Endothelial cell of umbilical vein (primary cell): ENCODE data around the gene UBXN11. TPM values are rescaled to one million over a fixed set of nuclear protein-coding genes. Genes with fewer than 3 reads are reported as not detected.

Experiments
- BruUV-seq: library from RNA; stranded (reverse); fragments of 400-500 nt; replicated peaks from 2 replicates; lab custom pipeline; 2021; lab: Mats Ljungman, UMichigan
- CTCF ChIA-PET: fragments of 300-600, 350-600 bp; sonication (Branson Sonifier 250); formaldehyde crosslinking; loops from one replicate; lab custom pipeline; 2021; ENCODE audit warnings: antibody characterized with exemption, inconsistent platforms; lab: Charles Lee
- POLR2A ChIA-PET: fragments of 300-600, 350-600 bp; sonication (Branson Sonifier 250); formaldehyde crosslinking; loops from one replicate; lab custom pipeline; 2021; ENCODE audit warnings: antibody characterized with exemption, inconsistent platforms; lab: Charles Lee
- DNase-seq: peaks from one replicate; pipeline ENCODE4 v3.0.0-alpha.2; 2011; ENCODE audit warnings: low read depth, low spot score
- FAIRE-seq: peaks from 2 replicates; lab custom pipeline; 2011; peaks lifted over from hg19 to GRCh38; lab: Jason Lieb, UNC
- H2AFZ ChIP-seq: 2 replicates; pipeline ENCODE4 v1.6.0; 2012; ENCODE audit warnings: low read depth, low read length, control low read depth, inconsistent platforms
- H3K27ac ChIP-seq: 2 replicates; pipeline ENCODE4 v1.5.1; 2011; ENCODE audit warnings: low read depth, mild to moderate bottlenecking, control low read depth, low read length, moderate library complexity; ENCODE audit not compliant: insufficient read depth
- H3K27me3 ChIP-seq, 2 experiments: 2 replicates each; pipeline versions ENCODE4 v1.6.0 to v1.6.1; 2011; ENCODE audit warnings: low read length in 2 of 2, mixed read lengths in 1 of 2; ENCODE audit not compliant: control insufficient read depth in 2 of 2, insufficient read depth in 2 of 2
- H3K36me3 ChIP-seq, 2 experiments: 2 replicates in 1 of 2; 3 replicates in 1 of 2; pipeline ENCODE4 v1.5.1; 2011; ENCODE audit warnings: low read length in 2 of 2, mild to moderate bottlenecking in 1 of 2, moderate library complexity in 1 of 2; ENCODE audit not compliant: control insufficient read depth in 2 of 2, insufficient read depth in 2 of 2; ENCODE audit errors: extremely low read depth in 1 of 2
- H3K4me1 ChIP-seq: 3 replicates; pipeline ENCODE4 v1.5.1; 2011; ENCODE audit warnings: mild to moderate bottlenecking, low read length; ENCODE audit not compliant: control insufficient read depth, insufficient read depth; ENCODE audit errors: extremely low read depth
- H3K4me2 ChIP-seq: 2 replicates; pipeline ENCODE4 v1.6.1; 2011; ENCODE audit warnings: low read length, control low read depth, mixed read lengths; ENCODE audit not compliant: insufficient read depth
- H3K4me3 ChIP-seq, 3 experiments: fragments of 200-600 bp in 1 of 3; sonication (generic), shearing (Covaris generic) in 1 of 3; replicated peaks in 1 of 3; 2 replicates each; pipeline ENCODE4 v1.5.1; 2011 to 2016; ENCODE audit warnings: control low read depth in 3 of 3, low read length in 3 of 3, mild to moderate bottlenecking in 2 of 3, inconsistent platforms in 1 of 3, low read depth in 1 of 3, moderate library complexity in 1 of 3; ENCODE audit not compliant: insufficient read depth in 1 of 3
- H3K79me2 ChIP-seq: 2 replicates; pipeline ENCODE4 v1.6.0; 2012; ENCODE audit warnings: low read length, inconsistent platforms; ENCODE audit not compliant: control insufficient read depth, insufficient read depth
- H3K9ac ChIP-seq: replicated peaks from 2 replicates; pipeline ENCODE3; 2011; ENCODE audit warnings: low read length, control low read depth; ENCODE audit not compliant: insufficient read depth; ENCODE audit errors: extremely low read depth
- H3K9me1 ChIP-seq: replicated peaks from 3 replicates; pipeline ENCODE4 v1.6.0; 2011; ENCODE audit warnings: mild to moderate bottlenecking, low read length; ENCODE audit not compliant: control insufficient read depth, insufficient read depth; ENCODE audit errors: extremely low read depth
- H3K9me3 ChIP-seq: replicated peaks from 2 replicates; pipeline ENCODE4 v1.5.1; 2012; ENCODE audit warnings: low read length, inconsistent platforms; ENCODE audit not compliant: control insufficient read depth, insufficient read depth
- H4K20me1 ChIP-seq: replicated peaks from 2 replicates; pipeline ENCODE3; 2011; ENCODE audit warnings: mild to moderate bottlenecking, low read length; ENCODE audit not compliant: control insufficient read depth, insufficient read depth; ENCODE audit errors: extremely low read depth
- EZH2 ChIP-seq: IDR thresholded peaks from 2 replicates; pipeline ENCODE4 v1.6.1; 2012; ENCODE audit warnings: borderline replicate concordance, low read depth, mild to moderate bottlenecking, moderate library complexity, low read length, inconsistent platforms; ENCODE audit not compliant: severe bottlenecking
- FOS ChIP-seq: IDR thresholded peaks from 2 replicates; pipeline ENCODE4 v1.6.1; 2011; ENCODE audit warnings: mild to moderate bottlenecking, low read length, moderate library complexity, borderline replicate concordance; ENCODE audit not compliant: insufficient read depth
- GATA2 ChIP-seq: IDR thresholded peaks from 2 replicates; pipeline ENCODE4 v1.7.0; 2011; ENCODE audit warnings: low read depth, mild to moderate bottlenecking, moderate library complexity, mixed read lengths, low read length; ENCODE audit not compliant: insufficient read length, insufficient read depth
- JUN ChIP-seq: IDR thresholded peaks from 2 replicates; pipeline ENCODE4 v1.6.1; 2011; ENCODE audit warnings: borderline replicate concordance, low read depth; ENCODE audit not compliant: insufficient read length, insufficient read depth
- MYC ChIP-seq: IDR thresholded peaks from one replicate; pipeline ENCODE4 v1.6.1; 2011; ENCODE audit warnings: mild to moderate bottlenecking, low read depth, low read length
- POLR2A ChIP-seq: IDR thresholded peaks from 2 replicates; pipeline ENCODE4 v1.6.1; 2012; ENCODE audit warnings: low read depth, mild to moderate bottlenecking, control low read depth, low read length
- POLR2AphosphoS5 ChIP-seq: IDR thresholded peaks from 2 replicates; pipeline ENCODE4 v1.6.1; 2012; ENCODE audit warnings: low read depth, mild to moderate bottlenecking, control low read depth, low read length, moderate library complexity; ENCODE audit not compliant: insufficient read depth
- dilution Hi-C: fragments of 300-500 bp; cut with MboI; formaldehyde crosslinking; loops from one replicate; pipeline ENCODE4 v1.15.0; 2019; ENCODE audit warnings: low sequenced_read_pairs; ENCODE audit not compliant: extremely low pct_ligation_motif_present
- intact Hi-C: fragments of 100-400 bp; cut with micrococcal nuclease; formaldehyde crosslinking; loops from one replicate; pipeline ENCODE4 v1.10.0; 2022
- polyA plus RNA-seq, 4 experiments: library from polyadenylated mRNA; depleted of rRNA in 3 of 4; stranded (reverse) in 3 of 4; unstranded in 1 of 4; fragments of >200 nt; gene quantifications; 2 replicates each; pipeline versions ENCODE4 v1.2.1 to v1.2.3, GENCODE V29; 2011 to 2012; ENCODE audit warnings: missing spikeins in 1 of 4
- total RNA-seq: library from RNA; stranded (reverse); gene quantifications from 2 replicates; pipeline ENCODE4 v1.2.3, GENCODE V29; 2021
- TF ChIP-seq, protein P1 (sequence below), 2 donors: IDR thresholded peaks; 1 replicate in 1 of 2; 2 replicates in 1 of 2; pipeline ENCODE4 v1.5.1; 2011; ENCODE audit warnings: low read length in 2 of 2, mild to moderate bottlenecking in 2 of 2, moderate library complexity in 2 of 2, control low read depth in 1 of 2, inconsistent platforms in 1 of 2, low read depth in 1 of 2; ENCODE audit not compliant: insufficient read depth in 1 of 2; ENCODE audit errors: extremely low read depth in 1 of 2

The UBXN11 gene
- total and polyA plus RNA-seq, 2 donors (not counting 3 experiments of a cell fraction or from before 2014, with no cell fraction given) = 14.8 to 15.6 TPM

- H3K27me3 ChIP-seq = no peaks in the 10 kb centered on the region
- no TSS peak for BruUV-seq
- TF ChIP-seq POLR2AphosphoS5 (no peak), GATA2 (no peak), JUN (no peak), EZH2 (no peak), FOS (no peak), MYC (no peak), POLR2A (no peak)
- TF ChIP-seq, protein P1, sequence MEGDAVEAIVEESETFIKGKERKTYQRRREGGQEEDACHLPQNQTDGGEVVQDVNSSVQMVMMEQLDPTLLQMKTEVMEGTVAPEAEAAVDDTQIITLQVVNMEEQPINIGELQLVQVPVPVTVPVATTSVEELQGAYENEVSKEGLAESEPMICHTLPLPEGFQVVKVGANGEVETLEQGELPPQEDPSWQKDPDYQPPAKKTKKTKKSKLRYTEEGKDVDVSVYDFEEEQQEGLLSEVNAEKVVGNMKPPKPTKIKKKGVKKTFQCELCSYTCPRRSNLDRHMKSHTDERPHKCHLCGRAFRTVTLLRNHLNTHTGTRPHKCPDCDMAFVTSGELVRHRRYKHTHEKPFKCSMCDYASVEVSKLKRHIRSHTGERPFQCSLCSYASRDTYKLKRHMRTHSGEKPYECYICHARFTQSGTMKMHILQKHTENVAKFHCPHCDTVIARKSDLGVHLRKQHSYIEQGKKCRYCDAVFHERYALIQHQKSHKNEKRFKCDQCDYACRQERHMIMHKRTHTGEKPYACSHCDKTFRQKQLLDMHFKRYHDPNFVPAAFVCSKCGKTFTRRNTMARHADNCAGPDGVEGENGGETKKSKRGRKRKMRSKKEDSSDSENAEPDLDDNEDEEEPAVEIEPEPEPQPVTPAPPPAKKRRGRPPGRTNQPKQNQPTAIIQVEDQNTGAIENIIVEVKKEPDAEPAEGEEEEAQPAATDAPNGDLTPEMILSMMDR (IDR thresholded peaks at IDR 0.05; ENCODE audit: extremely low read depth in 1 of 2, insufficient read depth in 1 of 2, low read depth in 1 of 2, low read length in 2 of 2) = no peak
- ChIA-PET CTCF (interaction anchor here (1.7 to 2.7 kb wide), 2 partner anchors 8 to 31 kb away, joined by 4 to 8 read pairs; no protein-coding TSS in a partner anchor), POLR2A (no interaction called here)
- H3K4me2 ChIP-seq = no peak overlapping the region
- H3K9me1 ChIP-seq = no peaks in the 10 kb centered on the region
- H3K36me3 ChIP-seq = no peaks in the 10 kb centered on the region
- H3K9ac ChIP-seq = no peak overlapping the region
- no peaks in the 10 kb centered on the region for H3K4me1 ChIP-seq
- no peak overlapping the region for H3K27ac ChIP-seq
- no peaks in the 10 kb centered on the region for H4K20me1 ChIP-seq
- no peak for FAIRE-seq
- DNase-seq = no peak
- no peak overlapping the region for H2AFZ ChIP-seq
- intact Hi-C loops = no loop called here
- H3K4me3 ChIP-seq = no peak overlapping the region
- dilution Hi-C loops = no loop called here
- H3K9me3 ChIP-seq = no peaks in the 10 kb centered on the region
- H3K79me2 ChIP-seq = no peaks in the 10 kb centered on the region
Observed at GRCh38 chr1:26290122-26290881, 16.1 kb downstream of the UBXN11 start.
